HL-60 (cell line): ENCODE measurements around the gene PSMD3.

ENCODE experiments used
- DNase-seq, 2 experiments: peaks; one replicate each; pipeline ENCODE4 v3.0.0-alpha.2; 2010 to 2020; ENCODE audit warnings: low read depth in 1 of 2, low spot score in 1 of 2
- H3K27ac ChIP-seq: fragments of 250-450 bp; sonication (Bioruptor Pico); replicated peaks from 2 replicates; pipeline ENCODE4 v1.5.1; 2020; ENCODE audit warnings: mild to moderate bottlenecking, moderate library complexity
- H3K27me3 ChIP-seq: fragments of 250-450 bp; sonication (Bioruptor Pico); 2 replicates; pipeline ENCODE4 v1.5.1; 2021; ENCODE audit warnings: mild to moderate bottlenecking, moderate library complexity; ENCODE audit not compliant: insufficient read depth, poor library complexity, severe bottlenecking
- H3K4me3 ChIP-seq: replicated peaks from 2 replicates; pipeline ENCODE4 v1.5.1; 2011; ENCODE audit warnings: mild to moderate bottlenecking, control low read depth, low read length; ENCODE audit not compliant: insufficient read depth
- CTCF ChIP-seq: IDR thresholded peaks from one replicate; pipeline ENCODE4 v1.5.1; 2011; ENCODE audit warnings: low read length, control low read depth, inconsistent platforms; ENCODE audit not compliant: insufficient read depth
- GABPA ChIP-seq: IDR thresholded peaks from 2 replicates; pipeline ENCODE4 v1.6.1; 2012; ENCODE audit warnings: low read depth
- POLR2AphosphoS5 ChIP-seq: IDR thresholded peaks from 2 replicates; pipeline ENCODE4 v1.6.1; 2012; ENCODE audit warnings: low read depth
- REST ChIP-seq: IDR thresholded peaks from 2 replicates; pipeline ENCODE4 v1.6.1; 2012; ENCODE audit warnings: low read depth; ENCODE audit not compliant: insufficient replicate concordance
- SPI1 ChIP-seq: IDR thresholded peaks from 2 replicates; pipeline ENCODE4 v1.6.1; 2012; ENCODE audit warnings: low read depth, mild to moderate bottlenecking, borderline replicate concordance

The PSMD3 gene

GRCh38 chr17:40032322-40033320, 52.0 kb downstream of the PSMD3 start:
- no peak for TF ChIP-seq POLR2AphosphoS5
- TF ChIP-seq CTCF, result no peak
- TF ChIP-seq REST, result no peak
- no peak for TF ChIP-seq GABPA
- no peak for TF ChIP-seq SPI1
- Histone ChIP-seq H3K4me3 (no peak overlapping the region), H3K27me3 (no peaks in the 10 kb centered on the region), H3K27ac (no peak overlapping the region)
- DNase-seq, result no peak

GRCh38 chr17:40033339-40033738, 52.7 kb downstream of the PSMD3 start:
- H3K4me3 ChIP-seq, result no peak overlapping the region
- DNase-seq, result no peak
- no peaks in the 10 kb centered on the region for H3K27me3 ChIP-seq
- no peak for TF ChIP-seq CTCF
- TF ChIP-seq SPI1, result no peak
- no peak for TF ChIP-seq REST
- no peak for TF ChIP-seq POLR2AphosphoS5
- no peak for TF ChIP-seq GABPA
- H3K27ac ChIP-seq, result no peak overlapping the region

GRCh38 chr17:40034426-40035161, 54.0 kb downstream of the PSMD3 start:
- DNase-seq, result no peak
- TF ChIP-seq CTCF (no peak), GABPA (no peak)
- Histone ChIP-seq H3K4me3 (no peak overlapping the region), H3K27me3 (no peaks in the 10 kb centered on the region), H3K27ac (no peak overlapping the region)
